Subcutaneous adipose tissue (tissue), 4 donors: ENCODE results near the gene SOBP. TPM values are rescaled to one million over a fixed set of nuclear protein-coding genes. Genes with fewer than 3 reads are reported as not detected.

Experiments used
- total RNA-seq, 4 donors: library from RNA; depleted of rRNA; stranded (reverse); fragments of >200 nt; gene quantifications; one replicate each; pipeline ENCODE4 v1.1.0, GENCODE V29; 2016
- TF ChIP-seq, protein P1 (sequence below): fragments of 450-650 bp; IDR thresholded peaks from one replicate; pipeline ENCODE4 v1.5.1; 2016; ENCODE audit warnings: low read depth, mild to moderate bottlenecking, control low read depth, antibody characterized with exemption, moderate library complexity

The SOBP gene
- total RNA-seq, 4 donors from 2014 or later: 4.0 to 7.5 (median 5.5) TPM

DNA sequence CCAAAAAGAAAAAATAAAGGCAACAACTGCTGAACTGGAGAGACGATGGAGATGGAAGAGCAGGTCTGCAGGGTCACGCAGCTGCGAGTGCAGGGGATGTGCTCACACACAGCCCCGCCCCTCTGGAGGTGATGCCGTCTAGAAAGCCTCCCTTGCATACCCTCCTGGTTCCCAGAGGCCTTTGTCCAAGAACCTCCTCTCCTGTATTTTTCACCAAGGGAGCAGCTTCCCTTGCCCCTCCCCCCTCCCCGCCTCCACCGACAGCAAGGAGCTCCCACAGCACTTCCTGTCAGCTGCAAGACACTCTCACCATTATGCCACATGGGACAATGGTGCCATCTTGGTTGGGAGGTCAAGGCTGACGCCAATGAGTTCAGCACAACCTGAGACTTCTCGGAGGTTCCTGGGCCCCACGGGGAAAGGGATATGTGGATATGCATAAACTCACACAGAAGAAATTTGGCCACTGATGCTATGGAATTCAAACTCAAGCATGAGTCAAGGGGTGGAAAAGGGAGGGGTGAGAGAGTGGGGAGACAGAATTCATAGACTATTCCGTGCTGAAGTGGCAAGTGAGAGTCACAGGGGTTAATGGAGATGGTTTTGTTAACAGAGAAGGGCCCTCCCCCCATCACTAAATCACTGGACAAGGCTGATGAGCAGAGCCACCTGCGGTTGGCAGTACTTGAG is 201.3 kb downstream of the SOBP start:
- TF ChIP-seq, protein P1, sequence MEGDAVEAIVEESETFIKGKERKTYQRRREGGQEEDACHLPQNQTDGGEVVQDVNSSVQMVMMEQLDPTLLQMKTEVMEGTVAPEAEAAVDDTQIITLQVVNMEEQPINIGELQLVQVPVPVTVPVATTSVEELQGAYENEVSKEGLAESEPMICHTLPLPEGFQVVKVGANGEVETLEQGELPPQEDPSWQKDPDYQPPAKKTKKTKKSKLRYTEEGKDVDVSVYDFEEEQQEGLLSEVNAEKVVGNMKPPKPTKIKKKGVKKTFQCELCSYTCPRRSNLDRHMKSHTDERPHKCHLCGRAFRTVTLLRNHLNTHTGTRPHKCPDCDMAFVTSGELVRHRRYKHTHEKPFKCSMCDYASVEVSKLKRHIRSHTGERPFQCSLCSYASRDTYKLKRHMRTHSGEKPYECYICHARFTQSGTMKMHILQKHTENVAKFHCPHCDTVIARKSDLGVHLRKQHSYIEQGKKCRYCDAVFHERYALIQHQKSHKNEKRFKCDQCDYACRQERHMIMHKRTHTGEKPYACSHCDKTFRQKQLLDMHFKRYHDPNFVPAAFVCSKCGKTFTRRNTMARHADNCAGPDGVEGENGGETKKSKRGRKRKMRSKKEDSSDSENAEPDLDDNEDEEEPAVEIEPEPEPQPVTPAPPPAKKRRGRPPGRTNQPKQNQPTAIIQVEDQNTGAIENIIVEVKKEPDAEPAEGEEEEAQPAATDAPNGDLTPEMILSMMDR: no peak

- TF ChIP-seq, protein P1: no peak
These were observed 202.4 kb downstream of the SOBP start for GRCh38 chr6:107692351-107692750.

DNA sequence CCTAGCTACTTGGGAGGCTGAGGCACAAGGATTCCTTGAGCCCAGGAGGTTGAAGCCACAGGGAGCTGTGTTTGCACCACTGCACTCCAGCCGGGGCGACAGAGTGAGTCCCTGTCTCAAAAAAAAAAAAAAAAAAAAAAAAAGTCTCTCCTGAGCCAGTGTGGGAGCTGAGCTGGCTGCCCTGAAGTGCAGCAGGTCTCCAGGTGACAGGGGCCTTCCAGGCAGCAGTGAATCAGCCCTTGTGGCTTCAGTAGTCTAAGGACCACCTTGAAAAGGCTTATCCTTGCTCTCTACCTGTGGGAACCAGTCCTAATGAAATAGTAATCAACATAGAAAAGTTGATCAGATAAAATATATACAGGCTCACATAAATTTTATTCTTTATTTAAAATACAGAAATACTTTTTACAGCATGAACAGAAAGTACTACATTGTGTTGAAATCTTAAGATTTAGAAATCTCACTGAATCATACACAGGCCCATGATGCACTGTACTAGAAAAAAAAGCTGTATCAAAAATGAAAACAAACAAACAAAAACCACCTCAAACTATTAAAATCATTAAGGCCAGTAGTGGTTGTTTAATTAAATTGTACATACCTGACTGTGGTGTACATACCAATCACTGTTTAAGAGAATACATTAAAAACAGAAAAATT is 205.3 kb downstream of the SOBP start:
- TF ChIP-seq, protein P1: no peak

DNA sequence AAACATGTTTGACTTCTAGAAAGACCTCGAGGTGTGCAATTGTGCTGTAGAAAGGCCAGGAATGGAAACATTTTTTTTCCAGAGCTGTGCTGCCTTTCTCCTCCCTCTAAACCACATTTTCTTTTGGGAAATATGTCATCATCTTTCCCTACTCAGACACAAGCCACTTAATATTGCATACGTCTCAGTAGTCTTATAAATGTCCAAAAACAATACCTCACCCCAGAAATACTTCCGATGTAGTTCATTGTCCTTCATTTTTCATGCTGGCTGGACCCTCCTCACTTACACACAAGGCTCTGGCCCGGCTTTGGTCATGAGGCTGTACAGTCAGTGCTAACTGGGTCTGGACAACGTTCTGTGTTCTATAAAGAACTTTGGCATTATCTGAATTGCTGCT is 207.8 kb downstream of the SOBP start:
- TF ChIP-seq, protein P1: no peak

DNA sequence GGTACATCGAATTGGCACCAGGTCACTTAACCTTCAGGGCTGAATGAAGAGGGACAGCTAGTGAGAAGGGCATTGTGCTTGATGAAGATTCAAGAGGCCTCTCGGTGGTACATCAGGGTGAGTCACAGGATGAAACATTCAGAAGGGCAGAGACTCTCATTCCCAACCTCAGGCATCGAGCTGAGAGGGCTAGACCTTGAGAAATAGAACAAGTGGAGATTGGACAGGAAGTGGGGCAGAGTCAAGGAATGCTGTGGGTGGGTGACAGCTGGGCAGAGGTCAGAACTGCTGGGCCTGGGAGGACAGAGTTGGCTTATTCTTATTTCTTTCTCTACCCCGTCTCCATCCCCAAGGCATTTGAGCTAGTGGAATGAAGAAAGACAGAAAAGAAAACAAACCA is 208.2 kb downstream of the SOBP start:
- TF ChIP-seq, protein P1: no peak

- TF ChIP-seq, protein P1: no peak
These were observed 209.3 kb downstream of the SOBP start for GRCh38 chr6:107699254-107699653.

DNA sequence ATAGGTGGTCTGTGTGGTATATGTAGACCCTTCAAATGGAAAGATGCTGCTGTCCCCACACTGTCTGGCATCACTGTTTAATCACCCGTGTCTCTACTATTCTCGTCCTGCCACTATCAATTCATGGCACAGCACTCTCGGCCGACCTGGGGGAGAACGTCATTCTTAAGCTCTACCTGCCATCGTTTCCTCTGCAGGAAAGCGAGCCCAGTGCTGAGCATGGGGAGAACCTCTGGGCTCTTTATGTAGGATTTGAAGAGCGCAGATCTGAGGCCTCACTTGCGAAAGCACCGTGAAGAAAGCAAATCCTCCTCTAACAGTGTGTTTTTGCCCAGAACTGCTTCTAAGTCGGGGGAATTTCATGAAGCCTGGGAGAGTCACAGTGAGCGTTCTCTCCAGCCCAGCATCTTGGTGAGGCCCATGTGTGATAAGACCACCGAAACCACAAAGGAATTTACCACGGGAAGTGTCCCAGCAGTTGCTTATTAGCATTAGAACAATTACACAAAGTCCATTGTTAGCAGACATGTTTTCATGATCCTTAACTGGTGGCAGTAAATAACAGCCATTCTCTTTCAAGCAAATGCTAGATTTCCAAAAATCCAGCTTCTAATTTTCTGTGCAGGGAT is 209.9 kb downstream of the SOBP start:
- TF ChIP-seq, protein P1: no peak
